ENCODE data around the gene EMSY. TPM values are rescaled to one million over a fixed set of nuclear protein-coding genes. Genes with fewer than 3 reads are reported as not detected.
"Not testable (repeated sequence)": the region's sequence is repeated elsewhere in the genome, so short reads cannot be mapped to it uniquely, and the experiment has no call there.

Gene EMSY, protein sequence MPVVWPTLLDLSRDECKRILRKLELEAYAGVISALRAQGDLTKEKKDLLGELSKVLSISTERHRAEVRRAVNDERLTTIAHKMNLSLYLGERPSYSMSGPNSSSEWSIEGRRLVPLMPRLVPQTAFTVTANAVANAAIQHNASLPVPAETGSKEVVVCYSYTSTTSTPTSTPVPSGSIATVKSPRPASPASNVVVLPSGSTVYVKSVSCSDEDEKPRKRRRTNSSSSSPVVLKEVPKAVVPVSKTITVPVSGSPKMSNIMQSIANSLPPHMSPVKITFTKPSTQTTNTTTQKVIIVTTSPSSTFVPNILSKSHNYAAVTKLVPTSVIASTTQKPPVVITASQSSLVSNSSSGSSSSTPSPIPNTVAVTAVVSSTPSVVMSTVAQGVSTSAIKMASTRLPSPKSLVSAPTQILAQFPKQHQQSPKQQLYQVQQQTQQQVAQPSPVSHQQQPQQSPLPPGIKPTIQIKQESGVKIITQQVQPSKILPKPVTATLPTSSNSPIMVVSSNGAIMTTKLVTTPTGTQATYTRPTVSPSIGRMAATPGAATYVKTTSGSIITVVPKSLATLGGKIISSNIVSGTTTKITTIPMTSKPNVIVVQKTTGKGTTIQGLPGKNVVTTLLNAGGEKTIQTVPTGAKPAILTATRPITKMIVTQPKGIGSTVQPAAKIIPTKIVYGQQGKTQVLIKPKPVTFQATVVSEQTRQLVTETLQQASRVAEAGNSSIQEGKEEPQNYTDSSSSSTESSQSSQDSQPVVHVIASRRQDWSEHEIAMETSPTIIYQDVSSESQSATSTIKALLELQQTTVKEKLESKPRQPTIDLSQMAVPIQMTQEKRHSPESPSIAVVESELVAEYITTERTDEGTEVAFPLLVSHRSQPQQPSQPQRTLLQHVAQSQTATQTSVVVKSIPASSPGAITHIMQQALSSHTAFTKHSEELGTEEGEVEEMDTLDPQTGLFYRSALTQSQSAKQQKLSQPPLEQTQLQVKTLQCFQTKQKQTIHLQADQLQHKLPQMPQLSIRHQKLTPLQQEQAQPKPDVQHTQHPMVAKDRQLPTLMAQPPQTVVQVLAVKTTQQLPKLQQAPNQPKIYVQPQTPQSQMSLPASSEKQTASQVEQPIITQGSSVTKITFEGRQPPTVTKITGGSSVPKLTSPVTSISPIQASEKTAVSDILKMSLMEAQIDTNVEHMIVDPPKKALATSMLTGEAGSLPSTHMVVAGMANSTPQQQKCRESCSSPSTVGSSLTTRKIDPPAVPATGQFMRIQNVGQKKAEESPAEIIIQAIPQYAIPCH (N-terminal part only)
- total RNA-seq = 42.3 and 43.3 TPM in 2 replicates
- long read RNA-seq, partial matches to known transcripts = 7 of 17 reads
- long read RNA-seq, other reads (novel, unspliced or antisense) = 10 of 17 reads

DNA sequence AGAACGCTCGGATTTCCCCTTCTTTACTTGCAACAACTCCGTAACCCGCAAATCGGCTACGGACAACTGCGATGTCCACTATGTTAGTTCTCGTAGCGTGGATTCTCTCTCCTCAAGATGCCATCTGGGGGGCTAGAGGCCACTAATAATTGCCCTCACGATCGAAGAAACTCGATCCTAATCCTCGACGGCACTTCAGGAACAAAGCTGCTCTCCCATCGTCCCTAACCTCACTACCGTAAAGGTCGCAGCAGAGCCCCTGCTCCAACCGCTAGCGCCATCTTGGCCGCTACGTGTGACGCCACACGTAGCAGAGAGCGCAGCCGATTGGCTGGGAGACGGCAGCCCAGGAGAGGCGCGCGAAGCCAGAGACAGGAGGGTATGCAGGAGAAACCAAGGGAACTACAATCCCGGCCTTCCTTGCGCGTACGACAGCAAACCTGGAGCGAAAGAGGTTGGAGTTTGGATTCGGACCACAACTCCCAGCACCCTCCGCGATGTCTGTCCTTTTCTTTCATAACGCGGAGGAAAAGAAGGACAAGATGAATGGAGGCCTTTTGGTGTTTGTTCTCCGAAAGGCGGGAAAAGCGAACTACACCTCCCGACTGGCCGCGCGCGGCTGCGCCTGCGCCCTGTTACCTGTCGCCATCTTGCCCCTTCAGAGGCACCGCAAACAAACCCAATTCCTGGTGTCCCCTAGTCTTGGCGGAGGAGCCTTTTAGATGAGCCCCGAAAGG lies at the start of gene EMSY:
Gene EMSY, plus strand, starts transcription at position 635 of the 737 bp plus-strand sequence. CDS start 1,921 bp downstream, outside the sequence.
- H3K27me3 Mint-ChIP-seq = no peaks in the 10 kb centered on the region
- DNase-seq (ENCODE audit: low spot score, unreplicated experiment) = peak; percentile 84
- H3K27ac Mint-ChIP-seq = peak within 1 kb of the TSS; percentile 100
- peaks cover 4% of the 10 kb centered on the region for H3K36me3 Mint-ChIP-seq (ENCODE audit: insufficient read depth)
- H3K9me3 Mint-ChIP-seq (ENCODE audit: low read depth) = no peaks in the 10 kb centered on the region
- H3K4me3 Mint-ChIP-seq (ENCODE audit: low read depth) = peak within 1 kb of the TSS; percentile 97
- H3K4me1 Mint-ChIP-seq (ENCODE audit: low read depth) = peaks cover 17% of the 10 kb centered on the region
- TF ChIP-seq, protein P1, sequence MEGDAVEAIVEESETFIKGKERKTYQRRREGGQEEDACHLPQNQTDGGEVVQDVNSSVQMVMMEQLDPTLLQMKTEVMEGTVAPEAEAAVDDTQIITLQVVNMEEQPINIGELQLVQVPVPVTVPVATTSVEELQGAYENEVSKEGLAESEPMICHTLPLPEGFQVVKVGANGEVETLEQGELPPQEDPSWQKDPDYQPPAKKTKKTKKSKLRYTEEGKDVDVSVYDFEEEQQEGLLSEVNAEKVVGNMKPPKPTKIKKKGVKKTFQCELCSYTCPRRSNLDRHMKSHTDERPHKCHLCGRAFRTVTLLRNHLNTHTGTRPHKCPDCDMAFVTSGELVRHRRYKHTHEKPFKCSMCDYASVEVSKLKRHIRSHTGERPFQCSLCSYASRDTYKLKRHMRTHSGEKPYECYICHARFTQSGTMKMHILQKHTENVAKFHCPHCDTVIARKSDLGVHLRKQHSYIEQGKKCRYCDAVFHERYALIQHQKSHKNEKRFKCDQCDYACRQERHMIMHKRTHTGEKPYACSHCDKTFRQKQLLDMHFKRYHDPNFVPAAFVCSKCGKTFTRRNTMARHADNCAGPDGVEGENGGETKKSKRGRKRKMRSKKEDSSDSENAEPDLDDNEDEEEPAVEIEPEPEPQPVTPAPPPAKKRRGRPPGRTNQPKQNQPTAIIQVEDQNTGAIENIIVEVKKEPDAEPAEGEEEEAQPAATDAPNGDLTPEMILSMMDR (IDR thresholded peaks at IDR 0.05; ENCODE audit: unreplicated experiment) = no peak

- Mint-ChIP-seq H3K9me3 (ENCODE audit: low read depth) (no peaks in the 10 kb centered on the region), H3K4me1 (ENCODE audit: low read depth) (peaks cover 4% of the 10 kb centered on the region), H3K4me3 (ENCODE audit: low read depth) (no peak overlapping the region)
Observed at GRCh38 chr11:76395296-76395695, 49.5 kb upstream of the EMSY start.

DNA sequence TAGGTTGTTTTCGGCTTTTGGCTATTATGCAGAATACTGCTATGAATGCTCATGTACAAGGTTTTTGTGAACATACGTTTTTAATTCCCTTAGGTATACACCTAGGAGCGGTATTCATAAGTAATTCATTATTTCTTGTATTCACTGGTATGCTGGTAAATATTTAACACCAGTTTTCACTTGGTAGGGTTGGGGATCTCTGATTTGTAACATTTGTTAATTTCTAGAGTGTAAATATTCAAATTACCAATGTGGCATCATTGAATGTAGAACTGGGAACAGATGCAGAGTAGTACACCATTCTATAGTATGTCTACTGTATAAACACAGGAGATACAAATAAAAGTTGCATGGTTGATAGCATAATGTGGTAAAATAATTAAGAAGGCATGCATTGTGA lies 47.4 kb upstream of the EMSY start:
- no peaks in the 10 kb centered on the region for H3K27me3 Mint-ChIP-seq
- H3K9me3 Mint-ChIP-seq (ENCODE audit: low read depth) = no peaks in the 10 kb centered on the region
- no peak overlapping the region for H3K27ac Mint-ChIP-seq
- H3K4me1 Mint-ChIP-seq (ENCODE audit: low read depth) = no peaks in the 10 kb centered on the region
- DNase-seq (ENCODE audit: low spot score, unreplicated experiment) = no peak
- TF ChIP-seq, protein P1 (IDR thresholded peaks at IDR 0.05; ENCODE audit: unreplicated experiment) = no peak
- H3K4me3 Mint-ChIP-seq (ENCODE audit: low read depth) = no peak overlapping the region
- H3K36me3 Mint-ChIP-seq (ENCODE audit: insufficient read depth) = peaks cover 1% of the 10 kb centered on the region

More at GRCh38 chr11:76395296-76395695, 49.5 kb upstream of the EMSY start:
- Mint-ChIP-seq H3K27ac (no peak overlapping the region), H3K36me3 (ENCODE audit: insufficient read depth) (no peaks in the 10 kb centered on the region), H3K27me3 (no peaks in the 10 kb centered on the region)
- DNase-seq (ENCODE audit: low spot score, unreplicated experiment) = no peak
- TF ChIP-seq, protein P1 (IDR thresholded peaks at IDR 0.05; ENCODE audit: unreplicated experiment) = no peak

DNA sequence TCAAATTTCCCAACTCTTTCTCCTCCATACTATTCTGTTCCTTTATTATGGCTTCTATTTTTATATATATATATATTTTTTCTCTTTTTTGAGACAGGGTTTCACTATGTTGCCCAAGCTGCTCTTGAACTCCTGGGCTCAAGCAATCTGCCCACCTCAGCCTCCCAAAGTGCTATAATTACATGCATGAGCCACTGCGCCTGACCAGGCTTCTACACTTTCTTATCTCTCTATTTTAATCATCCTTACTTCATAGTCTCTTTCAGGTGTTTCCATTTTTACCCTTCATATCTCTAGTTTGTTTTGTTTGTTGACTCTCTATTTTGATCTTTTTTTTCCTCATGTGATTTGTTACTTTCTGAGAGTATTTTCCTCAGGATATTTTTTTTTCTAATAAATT lies 43.9 kb upstream of the EMSY start:
- no peaks in the 10 kb centered on the region for H3K4me1 Mint-ChIP-seq (ENCODE audit: low read depth)
- H3K36me3 Mint-ChIP-seq (ENCODE audit: insufficient read depth) = peaks cover 1% of the 10 kb centered on the region
- H3K9me3 Mint-ChIP-seq (ENCODE audit: low read depth) = no peaks in the 10 kb centered on the region
- H3K4me3 Mint-ChIP-seq (ENCODE audit: low read depth) = no peak overlapping the region
- no peaks in the 10 kb centered on the region for H3K27me3 Mint-ChIP-seq
- H3K27ac Mint-ChIP-seq = peak overlapping the region; percentile 53
- no peak for DNase-seq (ENCODE audit: low spot score, unreplicated experiment)
- TF ChIP-seq, protein P1 (IDR thresholded peaks at IDR 0.05; ENCODE audit: unreplicated experiment) = no peak

GRCh38 chr11:76401484-76401883 lies 43.3 kb upstream of the EMSY start:
- H3K27me3 Mint-ChIP-seq; H3K4me1 Mint-ChIP-seq (ENCODE audit: low read depth); H3K9me3 Mint-ChIP-seq (ENCODE audit: low read depth); DNase-seq (ENCODE audit: low spot score, unreplicated experiment); H3K4me3 Mint-ChIP-seq (ENCODE audit: low read depth); H3K36me3 Mint-ChIP-seq (ENCODE audit: insufficient read depth); H3K27ac Mint-ChIP-seq: not testable (repeated sequence)

Measured in progenitor cell of endocrine pancreas (in vitro differentiated cells).